ENCODE measurements around the gene SLC9A9. TPM values are rescaled to one million over a fixed set of nuclear protein-coding genes. Genes with fewer than 3 reads are reported as not detected.

SLC9A9 gene
- total RNA-seq, 4 donors from 2014 or later, result 10.1 to 27.2 (median 16.7) TPM

DNA sequence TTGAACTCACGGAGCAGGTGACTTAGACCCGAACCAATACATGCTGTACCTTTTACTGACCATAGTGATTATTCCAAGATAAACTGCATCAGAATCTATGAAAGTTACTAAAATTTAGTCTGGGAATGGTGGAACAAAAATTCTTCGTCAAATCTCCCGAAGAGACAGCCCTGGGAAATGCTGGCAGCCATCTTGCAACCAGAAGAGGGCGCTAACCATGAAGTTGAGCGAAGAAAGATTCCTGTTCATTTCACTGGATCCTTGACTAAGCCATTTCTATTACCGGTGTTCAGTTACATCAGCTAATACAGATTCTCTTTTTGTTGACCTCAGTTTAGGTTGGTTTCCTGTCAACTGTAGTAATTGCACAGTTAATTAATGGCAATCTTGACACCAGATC lies 199.6 kb downstream of the SLC9A9 start:
- no peak for TF ChIP-seq POLR2AphosphoS5 (IDR thresholded peaks at IDR 0.05)
- H3K4me3 ChIP-seq, result no peak overlapping the region
- peaks cover 0 to 13% of the 10 kb centered on the region in 2 donors for H3K36me3 ChIP-seq
- H3K27me3 ChIP-seq, result no peaks in the 10 kb centered on the region
- H3K9me3 ChIP-seq, result no peaks in the 10 kb centered on the region
- no peak overlapping the region for H3K27ac ChIP-seq
- peaks cover 0 to 12% (median 0%) of the 10 kb centered on the region in 3 donors for H3K4me1 ChIP-seq
- no peak for ATAC-seq
- WGBS, 2 donors (ENCODE audit: low coverage in 1 of 2), result 89 to 94% methylated on average over 5 to 7 of the region's 7 CpGs

DNA sequence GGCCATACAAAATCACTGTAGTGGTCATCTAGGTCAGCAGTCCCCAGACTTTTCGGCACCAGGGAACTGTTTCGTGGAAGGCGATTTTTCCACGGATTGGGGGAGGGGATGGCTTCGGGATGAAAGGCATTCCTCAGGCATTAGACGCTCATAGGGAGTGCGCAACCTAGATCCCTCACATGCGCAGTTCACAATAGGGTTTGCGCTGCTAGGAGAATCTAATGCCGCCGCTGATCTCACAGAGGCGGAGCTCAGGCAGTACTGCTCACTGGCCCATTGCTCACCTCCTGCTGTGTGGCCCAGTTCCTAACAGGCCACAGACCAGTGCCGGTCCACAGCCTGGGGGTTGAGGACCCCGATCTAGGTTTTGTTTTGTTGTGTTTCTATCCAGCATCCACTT lies 200.1 kb downstream of the SLC9A9 start:
- ATAC-seq, result no peak
- Histone ChIP-seq H3K9me3 (no peaks in the 10 kb centered on the region), H3K4me3 (no peak overlapping the region), H3K27ac (no peak overlapping the region), H3K36me3 (peaks cover 0 to 13% of the 10 kb centered on the region in 2 donors), H3K27me3 (no peaks in the 10 kb centered on the region), H3K4me1 (peaks cover 0 to 12% (median 0%) of the 10 kb centered on the region in 3 donors)
- no peak for TF ChIP-seq POLR2A (IDR thresholded peaks at IDR 0.05)
- TF ChIP-seq, protein P1, sequence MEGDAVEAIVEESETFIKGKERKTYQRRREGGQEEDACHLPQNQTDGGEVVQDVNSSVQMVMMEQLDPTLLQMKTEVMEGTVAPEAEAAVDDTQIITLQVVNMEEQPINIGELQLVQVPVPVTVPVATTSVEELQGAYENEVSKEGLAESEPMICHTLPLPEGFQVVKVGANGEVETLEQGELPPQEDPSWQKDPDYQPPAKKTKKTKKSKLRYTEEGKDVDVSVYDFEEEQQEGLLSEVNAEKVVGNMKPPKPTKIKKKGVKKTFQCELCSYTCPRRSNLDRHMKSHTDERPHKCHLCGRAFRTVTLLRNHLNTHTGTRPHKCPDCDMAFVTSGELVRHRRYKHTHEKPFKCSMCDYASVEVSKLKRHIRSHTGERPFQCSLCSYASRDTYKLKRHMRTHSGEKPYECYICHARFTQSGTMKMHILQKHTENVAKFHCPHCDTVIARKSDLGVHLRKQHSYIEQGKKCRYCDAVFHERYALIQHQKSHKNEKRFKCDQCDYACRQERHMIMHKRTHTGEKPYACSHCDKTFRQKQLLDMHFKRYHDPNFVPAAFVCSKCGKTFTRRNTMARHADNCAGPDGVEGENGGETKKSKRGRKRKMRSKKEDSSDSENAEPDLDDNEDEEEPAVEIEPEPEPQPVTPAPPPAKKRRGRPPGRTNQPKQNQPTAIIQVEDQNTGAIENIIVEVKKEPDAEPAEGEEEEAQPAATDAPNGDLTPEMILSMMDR (IDR thresholded peaks at IDR 0.05), result no peak
- TF ChIP-seq POLR2AphosphoS5 (IDR thresholded peaks at IDR 0.05), result no peak
- 93 to 97% methylated on average over 5 to 6 of the region's 14 CpGs for WGBS, 2 donors (ENCODE audit: low coverage in 1 of 2)

DNA sequence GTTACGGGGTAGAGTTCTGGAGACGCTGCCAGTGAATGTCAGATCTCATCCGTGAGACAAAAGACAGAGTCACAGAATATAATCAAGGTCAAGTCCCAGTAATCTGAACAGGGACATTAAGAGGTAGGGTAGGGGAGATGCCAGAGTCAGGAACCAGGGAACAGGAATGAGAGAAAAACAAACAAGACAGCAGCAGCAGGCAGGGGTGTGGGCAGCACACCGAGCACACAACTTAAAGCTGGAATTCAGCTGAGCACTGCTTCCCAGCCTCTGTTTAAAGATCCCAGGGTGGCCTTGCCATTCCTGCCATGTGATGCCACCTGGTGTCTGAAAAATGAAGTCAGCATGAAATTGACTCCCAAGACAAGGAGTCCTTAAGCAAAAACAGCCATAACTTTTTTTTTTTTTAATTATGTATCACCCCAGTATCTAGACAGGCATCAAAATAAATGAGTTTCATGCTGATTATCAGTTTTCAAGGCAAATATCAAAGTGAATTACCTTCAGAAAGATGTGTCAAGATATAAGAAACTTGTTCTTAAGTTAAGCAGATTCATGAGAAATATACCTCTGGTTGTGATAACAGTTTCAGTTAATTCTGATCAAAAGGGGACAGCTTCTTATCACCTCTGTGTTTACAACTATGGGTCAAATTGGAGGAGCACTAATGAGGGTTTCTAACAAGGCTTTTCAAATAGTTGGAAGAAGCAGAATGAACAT lies 203.7 kb downstream of the SLC9A9 start:
- no peaks in the 10 kb centered on the region for H3K9me3 ChIP-seq
- no peak overlapping the region for H3K4me3 ChIP-seq
- H3K27ac ChIP-seq, result peak overlapping the region in 1 of 4 donors; percentile 53
- H3K36me3 ChIP-seq, result no peaks in the 10 kb centered on the region
- TF ChIP-seq POLR2AphosphoS5 (IDR thresholded peaks at IDR 0.05) (no peak), POLR2A (IDR thresholded peaks at IDR 0.05) (no peak), EP300 (IDR thresholded peaks at IDR 0.05) (no peak)
- TF ChIP-seq, protein P1 (IDR thresholded peaks at IDR 0.05), result peak; percentile 18 to 76 (median 60)
- 31 to 35% methylated on average over 2 to 4 of the region's 4 CpGs for WGBS, 2 donors (ENCODE audit: low coverage in 1 of 2)
- peaks cover 0 to 12% (median 0%) of the 10 kb centered on the region in 3 donors for H3K4me1 ChIP-seq
- H3K27me3 ChIP-seq, result no peaks in the 10 kb centered on the region
- ATAC-seq, result no peak

DNA sequence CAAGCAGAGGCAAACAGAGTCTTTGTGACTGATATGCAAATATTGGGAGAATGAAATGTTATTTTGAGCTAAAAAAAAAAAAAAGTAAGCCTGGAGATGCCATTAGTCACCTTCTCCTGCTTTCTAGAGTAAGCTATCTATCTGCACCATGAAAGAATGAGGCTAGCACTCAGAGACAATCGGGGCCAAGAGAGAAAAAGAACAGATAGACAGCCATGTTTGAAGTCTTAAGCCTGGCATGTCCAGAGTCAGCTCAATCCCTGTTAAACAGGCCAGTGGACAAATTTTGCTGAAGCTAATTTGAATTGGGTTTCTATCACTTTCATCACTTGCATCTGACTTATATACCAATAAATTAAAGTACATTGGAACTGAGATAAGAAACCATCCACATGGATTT lies 204.4 kb downstream of the SLC9A9 start:
- H3K9me3 ChIP-seq, result no peaks in the 10 kb centered on the region
- H3K27ac ChIP-seq, result peak overlapping the region in 1 of 4 donors; percentile 53
- 50 to 60% methylated on average over 1 of the region's 1 CpG for WGBS, 2 donors (ENCODE audit: low coverage in 1 of 2)
- H3K4me1 ChIP-seq, result peaks cover 0 to 12% (median 0%) of the 10 kb centered on the region in 3 donors
- TF ChIP-seq POLR2AphosphoS5 (IDR thresholded peaks at IDR 0.05) (no peak), POLR2A (IDR thresholded peaks at IDR 0.05) (no peak), EP300 (IDR thresholded peaks at IDR 0.05) (no peak)
- TF ChIP-seq, protein P1 (IDR thresholded peaks at IDR 0.05), result no peak
- no peak overlapping the region for H3K4me3 ChIP-seq
- ATAC-seq, result no peak
- H3K36me3 ChIP-seq, result no peaks in the 10 kb centered on the region
- no peaks in the 10 kb centered on the region for H3K27me3 ChIP-seq

DNA sequence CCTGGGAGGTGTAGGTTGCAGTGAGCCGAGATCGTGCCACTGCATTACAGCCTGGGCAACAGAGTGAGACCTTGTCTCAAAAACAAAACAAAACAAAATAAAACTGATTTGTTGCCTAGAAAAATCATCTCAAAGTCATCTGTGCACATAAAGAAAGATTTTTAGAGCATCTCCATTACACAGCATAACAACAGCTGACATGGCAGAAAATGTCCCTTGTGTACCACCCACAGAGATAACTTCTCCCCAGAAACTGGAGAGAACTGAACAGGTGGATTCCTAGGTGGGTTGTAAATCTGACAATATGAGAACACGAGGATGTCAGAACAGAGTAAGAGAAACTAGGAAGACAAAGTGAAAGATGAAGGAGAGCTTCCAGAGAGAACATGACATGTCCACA lies 207.5 kb downstream of the SLC9A9 start:
- ATAC-seq, result no peak
- no peaks in the 10 kb centered on the region for H3K27me3 ChIP-seq
- H3K4me3 ChIP-seq, result no peak overlapping the region
- H3K27ac ChIP-seq, result no peak overlapping the region
- 100% methylated on average over 1 to 3 of the region's 3 CpGs for WGBS, 2 donors (ENCODE audit: low coverage in 1 of 2)
- TF ChIP-seq POLR2A (IDR thresholded peaks at IDR 0.05) (no peak), POLR2AphosphoS5 (IDR thresholded peaks at IDR 0.05) (no peak), EP300 (IDR thresholded peaks at IDR 0.05) (no peak)
- peaks cover 0 to 12% (median 0%) of the 10 kb centered on the region in 3 donors for H3K4me1 ChIP-seq
- peaks cover 0 to 11% (median 0%) of the 10 kb centered on the region in 3 donors for H3K9me3 ChIP-seq
- H3K36me3 ChIP-seq, result no peaks in the 10 kb centered on the region

DNA sequence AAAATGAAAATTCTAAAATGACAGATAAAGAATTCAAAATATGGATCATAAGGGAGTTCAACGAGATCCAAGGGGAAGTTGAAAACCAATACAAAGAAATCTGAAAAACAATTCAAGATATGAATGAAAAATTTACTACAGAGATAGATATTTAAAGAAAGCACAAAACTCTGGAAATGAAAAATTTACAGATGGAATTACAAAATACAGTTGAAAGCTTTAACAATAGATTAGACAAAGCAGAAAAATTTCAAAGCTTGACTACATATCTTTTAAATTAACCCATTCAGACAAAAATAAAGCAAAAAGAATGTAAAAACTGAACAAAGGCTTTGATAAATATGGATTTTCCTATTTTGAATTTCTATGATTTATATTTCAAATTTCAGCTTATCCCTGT lies 211.1 kb downstream of the SLC9A9 start:
- no peak overlapping the region for H3K4me3 ChIP-seq
- WGBS, 2 donors (ENCODE audit: low coverage in 1 of 2), result 93 to 100% methylated on average over 1 of the region's 1 CpG
- H3K27me3 ChIP-seq, result no peaks in the 10 kb centered on the region
- TF ChIP-seq POLR2A (IDR thresholded peaks at IDR 0.05) (no peak), POLR2AphosphoS5 (IDR thresholded peaks at IDR 0.05) (no peak), EP300 (IDR thresholded peaks at IDR 0.05) (no peak)
- TF ChIP-seq, protein P1 (IDR thresholded peaks at IDR 0.05), result no peak
- no peaks in the 10 kb centered on the region for H3K36me3 ChIP-seq
- no peaks in the 10 kb centered on the region for H3K4me1 ChIP-seq
- no peak for ATAC-seq
- peaks cover 0 to 11% (median 0%) of the 10 kb centered on the region in 3 donors for H3K9me3 ChIP-seq
- no peak overlapping the region for H3K27ac ChIP-seq

All from gastroesophageal sphincter (tissue), 4 donors.